ENCODE results near the gene RASSF1.

DNA sequence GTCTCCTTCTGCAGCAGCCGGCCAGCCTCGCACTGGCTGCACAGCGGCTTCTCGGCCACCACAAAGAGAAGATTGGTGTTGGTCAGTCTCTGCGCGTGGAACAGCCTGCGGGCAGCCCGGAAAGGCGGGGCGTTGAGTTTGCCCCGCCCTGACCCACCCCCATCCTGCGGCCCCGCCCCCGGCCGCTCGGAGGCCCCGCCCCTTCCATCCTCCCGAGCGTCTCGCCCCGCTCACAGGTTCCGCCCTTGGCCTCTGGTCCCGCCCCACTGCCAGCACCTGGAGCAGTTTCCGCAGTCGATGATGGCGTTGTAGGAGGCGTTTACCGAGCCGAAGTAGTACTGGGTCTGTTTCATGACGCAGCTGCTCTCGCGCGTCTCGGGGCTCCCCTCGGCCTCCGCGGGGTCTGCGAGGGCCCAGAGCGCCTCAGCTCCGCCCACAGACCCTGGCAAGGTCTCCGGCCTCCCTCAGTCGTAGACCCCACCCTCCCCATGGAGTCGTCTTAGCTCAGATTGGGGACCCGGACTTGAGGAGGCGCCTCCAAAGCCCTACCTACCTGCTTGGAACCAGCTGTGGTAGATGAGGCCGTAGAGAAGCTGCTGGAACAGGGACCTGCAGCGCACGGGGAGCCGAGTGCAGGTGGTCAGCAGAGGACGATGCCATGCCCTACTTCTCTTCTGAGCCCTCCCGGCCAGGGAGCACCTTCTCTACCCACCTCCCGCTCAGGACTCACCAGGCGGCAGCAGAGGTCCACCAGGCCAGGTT, 24.6 kb upstream of the RASSF1 start:
- peak; percentile 16; the same call in 1 of the 2 replicates for TF ChIP-seq CHD2 (IDR thresholded peaks at IDR 0.05; ENCODE audit: borderline replicate concordance, low read depth, low read length)
- no peak for TF ChIP-seq HDAC2 (IDR thresholded peaks at IDR 0.05)
- TF ChIP-seq, protein P1, sequence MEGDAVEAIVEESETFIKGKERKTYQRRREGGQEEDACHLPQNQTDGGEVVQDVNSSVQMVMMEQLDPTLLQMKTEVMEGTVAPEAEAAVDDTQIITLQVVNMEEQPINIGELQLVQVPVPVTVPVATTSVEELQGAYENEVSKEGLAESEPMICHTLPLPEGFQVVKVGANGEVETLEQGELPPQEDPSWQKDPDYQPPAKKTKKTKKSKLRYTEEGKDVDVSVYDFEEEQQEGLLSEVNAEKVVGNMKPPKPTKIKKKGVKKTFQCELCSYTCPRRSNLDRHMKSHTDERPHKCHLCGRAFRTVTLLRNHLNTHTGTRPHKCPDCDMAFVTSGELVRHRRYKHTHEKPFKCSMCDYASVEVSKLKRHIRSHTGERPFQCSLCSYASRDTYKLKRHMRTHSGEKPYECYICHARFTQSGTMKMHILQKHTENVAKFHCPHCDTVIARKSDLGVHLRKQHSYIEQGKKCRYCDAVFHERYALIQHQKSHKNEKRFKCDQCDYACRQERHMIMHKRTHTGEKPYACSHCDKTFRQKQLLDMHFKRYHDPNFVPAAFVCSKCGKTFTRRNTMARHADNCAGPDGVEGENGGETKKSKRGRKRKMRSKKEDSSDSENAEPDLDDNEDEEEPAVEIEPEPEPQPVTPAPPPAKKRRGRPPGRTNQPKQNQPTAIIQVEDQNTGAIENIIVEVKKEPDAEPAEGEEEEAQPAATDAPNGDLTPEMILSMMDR (IDR thresholded peaks at IDR 0.05 in 2 of 3, conservative IDR thresholded peaks at IDR 0.05 in 1 of 3; ENCODE audit: control insufficient read depth in 2 of 3, extremely low read depth in 1 of 3, insufficient read depth in 1 of 3, low read depth in 3 of 3, low read length in 3 of 3) = no peak
- TF ChIP-seq, protein P2, sequence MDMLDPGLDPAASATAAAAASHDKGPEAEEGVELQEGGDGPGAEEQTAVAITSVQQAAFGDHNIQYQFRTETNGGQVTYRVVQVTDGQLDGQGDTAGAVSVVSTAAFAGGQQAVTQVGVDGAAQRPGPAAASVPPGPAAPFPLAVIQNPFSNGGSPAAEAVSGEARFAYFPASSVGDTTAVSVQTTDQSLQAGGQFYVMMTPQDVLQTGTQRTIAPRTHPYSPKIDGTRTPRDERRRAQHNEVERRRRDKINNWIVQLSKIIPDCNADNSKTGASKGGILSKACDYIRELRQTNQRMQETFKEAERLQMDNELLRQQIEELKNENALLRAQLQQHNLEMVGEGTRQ (IDR thresholded peaks at IDR 0.05; ENCODE audit: borderline replicate concordance, low read depth, low read length) = no peak
- no peak for TF ChIP-seq MEF2A (IDR thresholded peaks at IDR 0.05; ENCODE audit: insufficient read depth, low read depth, low read length)

Measured in GM12878 (cell line).